ENCODE results near the gene MYADML2. TPM values are rescaled to one million over a fixed set of nuclear protein-coding genes. Genes with fewer than 3 reads are reported as not detected.

The MYADML2 gene
- total RNA-seq, 1 donor: not detected

GRCh38 chr17:81925860-81926450, 21.1 kb downstream of the MYADML2 start:
- no peak for DNase-seq (ENCODE audit: low read depth)
- TF ChIP-seq CTCF (IDR thresholded peaks at IDR 0.05; ENCODE audit: insufficient read depth, low read length): no peak
- peak overlapping the region; percentile 79 for H3K4me3 ChIP-seq (ENCODE audit: low read depth, low read length)

- no peak for TF ChIP-seq CTCF (IDR thresholded peaks at IDR 0.05; ENCODE audit: insufficient read depth, low read length)
- DNase-seq (ENCODE audit: low read depth): no peak
- H3K4me3 ChIP-seq (ENCODE audit: low read depth, low read length): peak overlapping the region; percentile 73
These were observed 22.2 kb downstream of the MYADML2 start for GRCh38 chr17:81924557-81925532.

GRCh38 chr17:81923302-81924260, 23.5 kb downstream of the MYADML2 start:
- peak; percentile 87 for DNase-seq (ENCODE audit: low read depth)
- no peak for TF ChIP-seq CTCF (IDR thresholded peaks at IDR 0.05; ENCODE audit: insufficient read depth, low read length)
- peak overlapping the region; percentile 73 for H3K4me3 ChIP-seq (ENCODE audit: low read depth, low read length)

- no peak for TF ChIP-seq CTCF (IDR thresholded peaks at IDR 0.05; ENCODE audit: insufficient read depth, low read length)
- peak overlapping the region; percentile 73 for H3K4me3 ChIP-seq (ENCODE audit: low read depth, low read length)
- no peak for DNase-seq (ENCODE audit: low read depth)
These were observed 24.3 kb downstream of the MYADML2 start for GRCh38 chr17:81922566-81923301.

- DNase-seq (ENCODE audit: low read depth): no peak
- H3K4me3 ChIP-seq (ENCODE audit: low read depth, low read length): peak overlapping the region; percentile 31
- no peak for TF ChIP-seq CTCF (IDR thresholded peaks at IDR 0.05; ENCODE audit: insufficient read depth, low read length)
These were observed 25.0 kb downstream of the MYADML2 start for GRCh38 chr17:81921996-81922565.
